ENCODE measurements around the gene GVQW3.

DNA sequence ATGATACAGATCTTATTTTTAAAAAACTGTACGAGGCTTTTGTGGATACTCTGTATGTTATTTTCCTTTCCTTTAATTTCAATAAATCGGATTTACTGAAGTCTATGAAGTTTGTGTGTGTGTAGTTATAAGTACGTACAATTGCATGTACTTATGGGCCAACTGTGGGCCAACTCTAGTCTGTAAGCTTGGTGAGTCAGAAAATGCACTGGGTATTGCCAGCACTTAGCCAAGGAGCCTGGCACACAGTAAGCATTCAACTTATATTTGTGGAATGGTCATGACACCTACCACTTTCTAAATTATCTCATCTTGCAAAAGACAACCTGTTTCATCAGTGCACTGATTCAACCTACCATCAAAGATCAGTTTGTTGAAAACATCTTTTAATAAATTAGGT, 32.8 kb upstream of the GVQW3 start:
- TF ChIP-seq, protein P1, sequence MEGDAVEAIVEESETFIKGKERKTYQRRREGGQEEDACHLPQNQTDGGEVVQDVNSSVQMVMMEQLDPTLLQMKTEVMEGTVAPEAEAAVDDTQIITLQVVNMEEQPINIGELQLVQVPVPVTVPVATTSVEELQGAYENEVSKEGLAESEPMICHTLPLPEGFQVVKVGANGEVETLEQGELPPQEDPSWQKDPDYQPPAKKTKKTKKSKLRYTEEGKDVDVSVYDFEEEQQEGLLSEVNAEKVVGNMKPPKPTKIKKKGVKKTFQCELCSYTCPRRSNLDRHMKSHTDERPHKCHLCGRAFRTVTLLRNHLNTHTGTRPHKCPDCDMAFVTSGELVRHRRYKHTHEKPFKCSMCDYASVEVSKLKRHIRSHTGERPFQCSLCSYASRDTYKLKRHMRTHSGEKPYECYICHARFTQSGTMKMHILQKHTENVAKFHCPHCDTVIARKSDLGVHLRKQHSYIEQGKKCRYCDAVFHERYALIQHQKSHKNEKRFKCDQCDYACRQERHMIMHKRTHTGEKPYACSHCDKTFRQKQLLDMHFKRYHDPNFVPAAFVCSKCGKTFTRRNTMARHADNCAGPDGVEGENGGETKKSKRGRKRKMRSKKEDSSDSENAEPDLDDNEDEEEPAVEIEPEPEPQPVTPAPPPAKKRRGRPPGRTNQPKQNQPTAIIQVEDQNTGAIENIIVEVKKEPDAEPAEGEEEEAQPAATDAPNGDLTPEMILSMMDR (IDR thresholded peaks at IDR 0.05): no peak
- TF ChIP-seq POLR2A (IDR thresholded peaks at IDR 0.05): no peak

All from adrenal gland (tissue), 5 donors.